H1 (cell line): ENCODE measurements around the gene ARHGEF6. TPM values are rescaled to one million over a fixed set of nuclear protein-coding genes. Genes with fewer than 3 reads are reported as not detected.

Source experiments
- CTCF ChIA-PET: fragments of 300-600 bp; sonication (Branson Sonifier 250); formaldehyde crosslinking; loops from one replicate; lab custom pipeline; 2021; ENCODE audit not compliant: partially characterized antibody; lab: Charles Lee
- POLR2A ChIA-PET: fragments of 300-600 bp; sonication (Branson Sonifier 250); formaldehyde crosslinking; loops from one replicate; lab custom pipeline; 2021; ENCODE audit warnings: inconsistent platforms; ENCODE audit not compliant: partially characterized antibody; lab: Charles Lee
- DNase-seq, 2 experiments: peaks; one replicate each; pipeline versions ENCODE4 v3.0.0 to v3.0.0-alpha.2; 2010 to 2022; ENCODE audit warnings: low spot score in 2 of 2, low read depth in 1 of 2, mixed read lengths in 1 of 2
- FAIRE-seq: peaks from 2 replicates; lab custom pipeline; 2011; peaks lifted over from hg19 to GRCh38; lab: Jason Lieb, UNC
- H2AFZ ChIP-seq: 2 replicates; pipeline ENCODE4 v1.8.1; 2012; ENCODE audit warnings: low read length, inconsistent platforms
- H2AK5ac ChIP-seq: 2 replicates; pipeline ENCODE4 v1.6.1; 2013; ENCODE audit warnings: low read depth, low read length
- H2BK120ac ChIP-seq: replicated peaks from 2 replicates; pipeline ENCODE3; 2013; ENCODE audit warnings: low read depth, low read length, inconsistent platforms
- H2BK12ac ChIP-seq: 2 replicates; pipeline ENCODE4 v1.6.1; 2013; ENCODE audit warnings: low read depth, low read length
- H2BK15ac ChIP-seq: 2 replicates; pipeline ENCODE4 v1.6.1; 2013; ENCODE audit warnings: low read length
- H2BK20ac ChIP-seq: 2 replicates; pipeline ENCODE4 v1.6.1; 2013; ENCODE audit warnings: low read length
- H2BK5ac ChIP-seq: 2 replicates; pipeline ENCODE4 v1.6.1; 2013; ENCODE audit warnings: low read depth, low read length
- H3K14ac ChIP-seq: 2 replicates; pipeline ENCODE4 v1.6.1; 2013; ENCODE audit warnings: inconsistent platforms; ENCODE audit not compliant: insufficient read length
- H3K18ac ChIP-seq: 2 replicates; pipeline ENCODE4 v1.6.1; 2013; ENCODE audit warnings: low read length; ENCODE audit errors: extremely low read depth
- H3K23ac ChIP-seq: 2 replicates; pipeline ENCODE4 v1.6.1; 2013; ENCODE audit warnings: inconsistent platforms; ENCODE audit not compliant: insufficient read length
- H3K23me2 ChIP-seq: 2 replicates; pipeline ENCODE4 v1.6.1; 2013; ENCODE audit warnings: low read depth, low read length
- H3K27ac ChIP-seq: 2 replicates; pipeline ENCODE4 v1.6.1; 2011; ENCODE audit warnings: low read depth, low read length, inconsistent platforms
- H3K27me3 ChIP-seq, 4 experiments: replicated peaks in 1 of 4; 1 replicate in 1 of 4; 2 replicates in 3 of 4; pipeline versions ENCODE4 v1.6.1 to v1.8.1; 2011 to 2013; ENCODE audit warnings: low read length in 3 of 4, mild to moderate bottlenecking in 3 of 4, inconsistent platforms in 2 of 4, mixed read lengths in 2 of 4, moderate library complexity in 1 of 4; ENCODE audit not compliant: control insufficient read depth in 3 of 4, insufficient read depth in 3 of 4; ENCODE audit errors: extremely low read depth in 1 of 4
- H3K36me3 ChIP-seq, 4 experiments: 2 replicates each; pipeline versions ENCODE4 v1.6.1 to v1.8.1; 2011 to 2013; ENCODE audit warnings: mild to moderate bottlenecking in 4 of 4, low read length in 3 of 4, moderate library complexity in 2 of 4, control low read depth in 1 of 4, inconsistent platforms in 1 of 4; ENCODE audit not compliant: insufficient read depth in 4 of 4, control insufficient read depth in 2 of 4
- H3K4ac ChIP-seq: replicated peaks from 2 replicates; pipeline ENCODE3; 2013; ENCODE audit warnings: low read length, low read depth, mixed read lengths, inconsistent platforms; ENCODE audit not compliant: insufficient read length
- H3K4me1 ChIP-seq, 4 experiments: replicated peaks in 1 of 4; 1 replicate in 1 of 4; 2 replicates in 3 of 4; pipeline versions ENCODE4 v1.6.1 to v1.8.1; 2011 to 2013; ENCODE audit warnings: low read length in 3 of 4, inconsistent platforms in 2 of 4, mixed read lengths in 1 of 4; ENCODE audit not compliant: insufficient read depth in 4 of 4, control insufficient read depth in 3 of 4
- H3K4me2 ChIP-seq, 2 experiments: 2 replicates each; pipeline versions ENCODE4 v1.6.1 to v1.8.1; 2011 to 2013; ENCODE audit warnings: low read depth in 2 of 2, low read length in 2 of 2, control low read depth in 1 of 2, inconsistent platforms in 1 of 2, mild to moderate bottlenecking in 1 of 2; ENCODE audit not compliant: insufficient read depth in 1 of 2
- H3K4me3 ChIP-seq, 4 experiments: fragments of 200-600, 300-600 bp in 1 of 4; sonication (generic), shearing (Covaris generic), sonication (Bioruptor Twin) in 1 of 4; 2 replicates each; pipeline versions ENCODE4 v1.5.1 to v1.8.1; 2011 to 2016; ENCODE audit warnings: low read length in 4 of 4, low read depth in 3 of 4, control low read depth in 2 of 4, inconsistent platforms in 2 of 4, mild to moderate bottlenecking in 2 of 4, mixed read lengths in 1 of 4, moderate library complexity in 1 of 4; ENCODE audit not compliant: insufficient read depth in 2 of 4; ENCODE audit errors: extremely low read depth in 1 of 4
- H3K56ac ChIP-seq: replicated peaks from 2 replicates; pipeline ENCODE3; 2013; ENCODE audit warnings: low read depth, mild to moderate bottlenecking, mixed read lengths, low read length, inconsistent platforms; ENCODE audit not compliant: insufficient read length
- H3K79me1 ChIP-seq: 2 replicates; pipeline ENCODE4 v1.6.1; 2013; ENCODE audit warnings: low read depth, low read length, control low read depth
- H3K79me2 ChIP-seq, 2 experiments: 2 replicates each; pipeline versions ENCODE4 v1.6.1 to v1.8.1; 2012 to 2013; ENCODE audit warnings: low read length in 2 of 2, mild to moderate bottlenecking in 2 of 2, inconsistent platforms in 1 of 2; ENCODE audit not compliant: insufficient read depth in 2 of 2, control insufficient read depth in 1 of 2
- H3K9ac ChIP-seq, 4 experiments: replicated peaks in 1 of 4; 1 replicate in 1 of 4; 2 replicates in 3 of 4; pipeline versions ENCODE4 v1.6.1 to v1.8.1; 2011 to 2013; ENCODE audit warnings: low read depth in 3 of 4, low read length in 3 of 4, control low read depth in 2 of 4, mild to moderate bottlenecking in 2 of 4, moderate library complexity in 2 of 4, inconsistent platforms in 1 of 4; ENCODE audit errors: extremely low read depth in 1 of 4
- H3K9me3 ChIP-seq, 2 experiments: 2 replicates each; pipeline versions ENCODE4 v1.6.1 to v1.8.1; 2012 to 2013; ENCODE audit warnings: mild to moderate bottlenecking in 2 of 2, moderate library complexity in 2 of 2, control low read depth in 1 of 2, inconsistent platforms in 1 of 2, low read depth in 1 of 2, low read length in 1 of 2, mixed read lengths in 1 of 2; ENCODE audit not compliant: insufficient read depth in 2 of 2
- H4K20me1 ChIP-seq, 2 experiments: replicated peaks in 1 of 2; 2 replicates each; pipeline versions ENCODE3 to v1.8.1; 2011 to 2013; ENCODE audit warnings: inconsistent platforms in 2 of 2, low read length in 2 of 2, mild to moderate bottlenecking in 1 of 2; ENCODE audit not compliant: insufficient read depth in 2 of 2, control insufficient read depth in 1 of 2
- H4K5ac ChIP-seq: 2 replicates; pipeline ENCODE4 v1.6.1; 2013; ENCODE audit warnings: low read length, low read depth, mixed read lengths, inconsistent platforms; ENCODE audit not compliant: insufficient read length
- H4K8ac ChIP-seq: 2 replicates; pipeline ENCODE4 v1.8.0; 2013; ENCODE audit warnings: mild to moderate bottlenecking, moderate library complexity, low read length, inconsistent platforms; ENCODE audit not compliant: insufficient read depth; ENCODE audit errors: extremely low read depth
- H4K91ac ChIP-seq: replicated peaks from 2 replicates; pipeline ENCODE3; 2013; ENCODE audit warnings: low read length, mixed read lengths, inconsistent platforms; ENCODE audit not compliant: insufficient read length
- GABPA ChIP-seq: IDR thresholded peaks from 2 replicates; pipeline ENCODE4 v1.6.1; 2011; ENCODE audit warnings: mild to moderate bottlenecking, low read length, moderate library complexity, borderline replicate concordance; ENCODE audit not compliant: insufficient read depth
- NANOG ChIP-seq: IDR thresholded peaks from 2 replicates; pipeline ENCODE4 v1.6.1; 2011; ENCODE audit warnings: low read length, low read depth, mild to moderate bottlenecking, inconsistent platforms; ENCODE audit not compliant: insufficient read depth, poor library complexity, severe bottlenecking
- SP1 ChIP-seq: IDR thresholded peaks from 2 replicates; pipeline ENCODE4 v1.6.1; 2011; ENCODE audit warnings: low read depth, low read length
- SUZ12 ChIP-seq: fragments of 200-600 bp; sonication (generic); IDR thresholded peaks from 2 replicates; pipeline ENCODE4 v1.6.1; 2012; ENCODE audit warnings: mild to moderate bottlenecking, inconsistent platforms, low read length, moderate library complexity, mixed read lengths
- WGBS, 2 experiments: shearing (Covaris generic) in 1 of 2; methylation state at CpG; one replicate each; pipeline versions ENCODE4 v1.1.6 to v1.1.7; 2013 to 2015; ENCODE audit warnings: low lambda C conversion rate in 2 of 2, mixed read lengths in 2 of 2, inconsistent platforms in 1 of 2, low coverage in 1 of 2, missing lambda C conversion rate in 1 of 2; ENCODE audit not compliant: insufficient replicate concordance in 2 of 2, insufficient coverage in 1 of 2, insufficient read length in 1 of 2; ENCODE audit errors: extremely low coverage in 1 of 2, missing lambda C conversion rate in 1 of 2; 5-methylcytosine and 5-hydroxymethylcytosine counted together
- polyA plus RNA-seq, 7 experiments: library from polyadenylated mRNA; depleted of rRNA in 3 of 7; stranded (reverse) in 5 of 7; unstranded in 2 of 7; fragments of >200 nt in 5 of 7; fragments of 200-250 nt in 2 of 7; gene quantifications; 1 replicate in 5 of 7; 2 replicates in 1 of 7; 4 replicates in 1 of 7; pipeline versions ENCODE4 v1.2.1 to v1.2.3, GENCODE V29; 2011 to 2013; ENCODE audit warnings: missing spikeins in 2 of 7, mixed read lengths in 2 of 7
- total RNA-seq: library from RNA; stranded (reverse); fragmentation: NEBNext Ultra II Directional; extraction: Animal tissue kit (Norgen Biotek cat#: 25700); gene quantifications from 2 replicates; pipeline ENCODE4 v1.2.1, GENCODE V29; 2021
- TF ChIP-seq, protein P1 (sequence below): IDR thresholded peaks from 2 replicates; pipeline ENCODE4 v1.6.1; 2012; ENCODE audit warnings: inconsistent platforms
- TF ChIP-seq, protein P2 (sequence below): IDR thresholded peaks from 2 replicates; pipeline ENCODE4 v1.6.1; 2011; ENCODE audit warnings: low read depth, mild to moderate bottlenecking, low read length; ENCODE audit not compliant: insufficient read depth

ARHGEF6 gene
- total and polyA plus RNA-seq, 2 of the 8 experiments (the other 6 are each of a cell fraction or from before 2014, with no cell fraction given) = 3.6 to 3.7 TPM

DNA sequence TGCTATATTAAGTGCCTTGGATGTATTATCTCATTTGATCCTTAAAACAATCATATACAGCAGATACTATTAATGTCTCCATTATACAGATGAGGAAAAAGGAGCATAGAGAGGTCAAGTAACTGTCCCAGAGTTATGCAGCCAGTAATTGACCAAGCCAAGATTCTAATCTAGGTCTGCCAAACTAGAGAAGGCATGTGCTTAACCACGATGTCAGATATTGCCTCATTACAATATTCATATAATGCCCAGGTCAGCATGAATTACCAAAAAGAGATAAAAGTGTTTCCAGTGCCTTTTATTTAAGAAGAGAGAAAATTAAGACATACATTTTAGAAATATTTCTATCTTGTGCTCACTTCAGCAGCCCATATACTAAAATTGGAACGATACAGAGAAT is 7.1 kb downstream of the ARHGEF6 start:
- H2BK120ac ChIP-seq = no peak overlapping the region

More for the DNA sequence above, 7.1 kb downstream of the ARHGEF6 start:
- no peak overlapping the region for H2BK5ac ChIP-seq
- H3K9ac ChIP-seq = no peak overlapping the region
- no peak overlapping the region for H3K14ac ChIP-seq
- 96% methylated on average over 2 of the region's 2 CpGs; no CpG with 5 or more reads in 1 of the 2 experiments for WGBS, 2 experiments
- H3K79me2 ChIP-seq = no peaks in the 10 kb centered on the region
- H3K56ac ChIP-seq = no peak overlapping the region
- H3K9me3 ChIP-seq = no peaks in the 10 kb centered on the region
- CTCF ChIA-PET = interaction anchor here (0.9 kb wide), 1 partner anchor 12 kb away, joined by 3 read pairs; no protein-coding TSS in a partner anchor
- H2BK15ac ChIP-seq = no peak overlapping the region
- H3K23me2 ChIP-seq = no peaks in the 10 kb centered on the region
- POLR2A ChIA-PET = no interaction called here
- no peak overlapping the region for H3K23ac ChIP-seq
- H2AK5ac ChIP-seq = no peak overlapping the region
- H3K79me1 ChIP-seq = no peaks in the 10 kb centered on the region
- H3K4me2 ChIP-seq = no peak overlapping the region
- H3K27ac ChIP-seq = no peak overlapping the region
- 0 out of 7 replicates have a peak, but pooled peaks cover 0 to under 1% (median 0%) of the 10 kb centered on the region in 4 experiments for H3K4me1 ChIP-seq
- TF ChIP-seq NANOG (no peak), SUZ12 (no peak), GABPA (no peak), SP1 (no peak)
- TF ChIP-seq, protein P1, sequence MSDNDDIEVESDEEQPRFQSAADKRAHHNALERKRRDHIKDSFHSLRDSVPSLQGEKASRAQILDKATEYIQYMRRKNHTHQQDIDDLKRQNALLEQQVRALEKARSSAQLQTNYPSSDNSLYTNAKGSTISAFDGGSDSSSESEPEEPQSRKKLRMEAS = no peak
- TF ChIP-seq, protein P2, sequence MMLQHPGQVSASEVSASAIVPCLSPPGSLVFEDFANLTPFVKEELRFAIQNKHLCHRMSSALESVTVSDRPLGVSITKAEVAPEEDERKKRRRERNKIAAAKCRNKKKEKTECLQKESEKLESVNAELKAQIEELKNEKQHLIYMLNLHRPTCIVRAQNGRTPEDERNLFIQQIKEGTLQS = no peak
- TF ChIP-seq, all 59 proteins: peak for 0
- no peak overlapping the region for H4K5ac ChIP-seq
- no peak overlapping the region for H3K18ac ChIP-seq
- H4K20me1 ChIP-seq = no peaks in the 10 kb centered on the region
- H3K4ac ChIP-seq = no peak overlapping the region
- H3K4me3 ChIP-seq = no peak overlapping the region
- FAIRE-seq (no peak), DNase-seq (no peak)
- no peak overlapping the region for H2BK12ac ChIP-seq
- H4K91ac ChIP-seq = no peak overlapping the region
- H3K27me3 ChIP-seq = no peaks in the 10 kb centered on the region
- no peak overlapping the region for H2BK20ac ChIP-seq
- no peak overlapping the region for H4K8ac ChIP-seq
- H2AFZ ChIP-seq = no peak overlapping the region
- no peaks in the 10 kb centered on the region for H3K36me3 ChIP-seq
